GM23248 (cell line): ENCODE results near the gene SLC7A9. TPM values are rescaled to one million over a fixed set of nuclear protein-coding genes. Genes with fewer than 3 reads are reported as not detected.

ENCODE experiments used
- DNase-seq: peaks from one replicate; pipeline ENCODE4 v3.0.0-alpha.2; 2015
- H2AFZ ChIP-seq: fragments of 200-600 bp; sonication (generic); 2 replicates; pipeline ENCODE4 v1.6.1; 2016; ENCODE audit warnings: antibody characterized with exemption
- H3F3A ChIP-seq: fragments of 200-600 bp; sonication (generic); 2 replicates; pipeline ENCODE4 v1.6.1; 2016; ENCODE audit warnings: mild to moderate bottlenecking, antibody characterized with exemption, mixed run types; ENCODE audit not compliant: insufficient read depth
- H3K27ac ChIP-seq: fragments of 200-600 bp; sonication (generic); 2 replicates; pipeline ENCODE4 v1.5.1; 2016; ENCODE audit warnings: mild to moderate bottlenecking
- H3K27me3 ChIP-seq: fragments of 200-600 bp; sonication (generic); replicated peaks from 2 replicates; pipeline ENCODE4 v1.6.1; 2016; ENCODE audit warnings: mild to moderate bottlenecking; ENCODE audit not compliant: insufficient read depth
- H3K36me3 ChIP-seq: fragments of 200-600 bp; sonication (generic); 2 replicates; pipeline ENCODE4 v1.6.1; 2016; ENCODE audit warnings: low read depth, mild to moderate bottlenecking
- H3K4me1 ChIP-seq: fragments of 200-600 bp; sonication (generic); 2 replicates; pipeline ENCODE4 v1.6.1; 2016; ENCODE audit warnings: mild to moderate bottlenecking; ENCODE audit not compliant: insufficient read depth
- H3K4me2 ChIP-seq: fragments of 200-600 bp; sonication (generic); one replicate; pipeline ENCODE4 v1.6.1; 2016; ENCODE audit warnings: mild to moderate bottlenecking; ENCODE audit not compliant: unreplicated experiment
- H3K4me3 ChIP-seq: fragments of 200-600 bp; sonication (generic); 2 replicates; pipeline ENCODE4 v1.5.1; 2016; ENCODE audit warnings: mild to moderate bottlenecking
- H3K79me2 ChIP-seq: fragments of 200-600 bp; sonication (generic); 2 replicates; pipeline ENCODE4 v1.6.1; 2016; ENCODE audit warnings: mild to moderate bottlenecking; ENCODE audit not compliant: insufficient read depth
- H3K9ac ChIP-seq: fragments of 200-600 bp; sonication (generic); 2 replicates; pipeline ENCODE4 v1.6.1; 2016; ENCODE audit warnings: mild to moderate bottlenecking
- H3K9me2 ChIP-seq: fragments of 200-600 bp; sonication (generic); 2 replicates; pipeline ENCODE4 v1.6.1; 2016; ENCODE audit warnings: mixed run types, mild to moderate bottlenecking, moderate library complexity; ENCODE audit not compliant: insufficient read depth
- H3K9me3 ChIP-seq: fragments of 200-600 bp; sonication (generic); one replicate; pipeline ENCODE4 v1.6.1; 2017; ENCODE audit warnings: low read depth
- H4K20me1 ChIP-seq: fragments of 200-600 bp; sonication (generic); 2 replicates; pipeline ENCODE4 v1.6.0; 2016; ENCODE audit not compliant: insufficient read depth
- EZH2 ChIP-seq: fragments of 200-600 bp; sonication (generic); IDR thresholded peaks from 2 replicates; pipeline ENCODE4 v1.6.1; 2018; ENCODE audit warnings: antibody characterized with exemption, mild to moderate bottlenecking; ENCODE audit not compliant: insufficient read depth, poor library complexity, severe bottlenecking
- EZH2phosphoT487 ChIP-seq: fragments of 200-600 bp; sonication (generic); IDR thresholded peaks from 2 replicates; pipeline ENCODE4 v1.6.1; 2018; ENCODE audit warnings: antibody characterized with exemption, moderate library complexity, mild to moderate bottlenecking, low read depth; ENCODE audit not compliant: insufficient read depth
- WGBS, 2 experiments: methylation state at CpG; one replicate each; pipeline ENCODE4 v1.1.6; 2015 to 2017; ENCODE audit warnings: low lambda C conversion rate in 2 of 2, low coverage in 1 of 2; ENCODE audit errors: missing lambda C conversion rate in 2 of 2; 5-methylcytosine and 5-hydroxymethylcytosine counted together
- in situ Hi-C: fragments of 300-500 bp; cut with MboI; formaldehyde crosslinking; loops from 2 replicates; pipeline ENCODE4 v1.15.0; 2020
- polyA plus RNA-seq: library from polyadenylated mRNA; unstranded; fragments of >200 nt; fragmentation: Nextera tagmentation; extraction: Ambion mirVana; gene quantifications from 2 replicates; pipeline ENCODE4 v1.2.1, GENCODE V29; 2016
- total RNA-seq: library from RNA; depleted of rRNA; stranded (reverse); fragments of >200 nt; shearing (Covaris generic); gene quantifications from 2 replicates; pipeline ENCODE4 v1.2.3, GENCODE V29; 2014

Gene SLC7A9
- total and polyA plus RNA-seq, 2 experiments from 2014 or later: not detected

GRCh38 chr19:32909257-32909656, 39.7 kb upstream of the SLC7A9 start:
- no peaks in the 10 kb centered on the region for H3F3A ChIP-seq
- no peaks in the 10 kb centered on the region for H3K9me3 ChIP-seq
- no peaks in the 10 kb centered on the region for H3K4me1 ChIP-seq
- H3K36me3 ChIP-seq: peaks cover 18% of the 10 kb centered on the region
- no peaks in the 10 kb centered on the region for H3K79me2 ChIP-seq
- H3K9ac ChIP-seq: no peak overlapping the region
- TF ChIP-seq EZH2 (no peak), EZH2phosphoT487 (no peak)
- in situ Hi-C loops: no loop called here
- DNase-seq: no peak
- no peaks in the 10 kb centered on the region for H3K27me3 ChIP-seq
- H4K20me1 ChIP-seq: no peaks in the 10 kb centered on the region
- H3K9me2 ChIP-seq: no peaks in the 10 kb centered on the region
- no peak overlapping the region for H2AFZ ChIP-seq
- no peak overlapping the region for H3K4me2 ChIP-seq
- no peak overlapping the region for H3K4me3 ChIP-seq
- H3K27ac ChIP-seq: no peak overlapping the region

DNA sequence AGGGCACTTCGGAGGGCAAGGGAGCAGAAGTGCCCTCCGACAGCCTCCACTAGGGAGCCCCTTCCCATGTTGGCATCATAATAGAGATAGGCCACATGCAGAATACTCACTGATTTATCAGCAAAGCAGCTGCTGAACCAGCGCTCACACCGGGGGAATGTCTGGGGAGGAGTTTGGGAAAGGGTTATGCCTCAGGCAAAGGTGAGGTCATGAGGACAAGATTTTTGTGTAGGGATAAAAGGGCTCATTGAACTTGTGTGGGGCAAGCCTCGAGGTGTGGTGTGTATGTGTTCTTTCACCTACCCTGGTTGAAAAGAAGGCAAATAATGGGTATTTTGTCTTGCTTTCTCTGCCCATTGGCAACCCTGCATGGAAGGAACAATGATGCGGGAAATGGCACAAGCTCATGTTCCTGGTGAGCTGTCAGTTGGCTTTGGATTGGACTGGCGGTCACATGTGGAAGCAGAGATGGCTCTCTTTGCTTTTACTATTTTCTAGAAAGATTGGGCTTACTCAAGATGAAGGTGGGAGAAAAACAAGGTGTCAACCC, 39.1 kb upstream of the SLC7A9 start:
- Histone ChIP-seq H3K27me3 (no peaks in the 10 kb centered on the region), H3K9ac (no peak overlapping the region), H3F3A (no peaks in the 10 kb centered on the region), H3K4me3 (no peak overlapping the region), H3K4me2 (no peak overlapping the region), H3K9me2 (no peaks in the 10 kb centered on the region), H4K20me1 (no peaks in the 10 kb centered on the region), H3K27ac (no peak overlapping the region), H3K36me3 (peaks cover 18% of the 10 kb centered on the region), H3K4me1 (no peaks in the 10 kb centered on the region), H3K79me2 (no peaks in the 10 kb centered on the region), H2AFZ (no peak overlapping the region), H3K9me3 (no peaks in the 10 kb centered on the region)
- 97% methylated on average over 7 of the region's 7 CpGs for WGBS, 2 experiments
- TF ChIP-seq EZH2 (no peak), EZH2phosphoT487 (no peak)
- in situ Hi-C loops: no loop called here
- no peak for DNase-seq

DNA sequence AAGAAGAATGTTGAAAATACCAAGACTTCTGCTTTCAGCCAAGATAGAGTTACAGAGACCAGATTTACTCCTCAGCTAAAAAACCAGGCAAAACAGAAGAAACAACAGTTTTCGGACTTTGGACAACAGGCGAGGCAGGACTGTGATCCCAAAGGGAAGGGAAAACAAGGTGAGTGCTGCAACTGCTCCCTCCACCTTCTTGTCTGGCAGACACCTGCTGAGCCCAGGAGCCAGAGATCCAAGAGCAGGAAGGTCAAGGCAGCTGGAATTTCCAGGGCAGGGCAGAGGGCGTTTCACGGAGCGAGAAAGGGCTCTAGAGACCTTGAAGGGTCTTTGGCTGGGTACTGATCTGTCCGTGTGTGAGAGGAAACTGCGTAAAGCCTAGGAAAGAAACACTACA, 32.9 kb upstream of the SLC7A9 start:
- no peaks in the 10 kb centered on the region for H3K9me2 ChIP-seq
- TF ChIP-seq EZH2 (no peak), EZH2phosphoT487 (no peak)
- H3K9ac ChIP-seq: no peak overlapping the region
- no peaks in the 10 kb centered on the region for H3K4me1 ChIP-seq
- WGBS, 2 experiments: 91 to 94% methylated on average over 7 of the region's 7 CpGs
- no peak for DNase-seq
- H3K79me2 ChIP-seq: no peaks in the 10 kb centered on the region
- no peaks in the 10 kb centered on the region for H3F3A ChIP-seq
- H3K4me3 ChIP-seq: no peak overlapping the region
- no peaks in the 10 kb centered on the region for H4K20me1 ChIP-seq
- in situ Hi-C loops: no loop called here
- H3K27ac ChIP-seq: no peak overlapping the region
- no peak overlapping the region for H2AFZ ChIP-seq
- H3K9me3 ChIP-seq: no peaks in the 10 kb centered on the region
- no peak overlapping the region for H3K4me2 ChIP-seq
- no peaks in the 10 kb centered on the region for H3K27me3 ChIP-seq
- H3K36me3 ChIP-seq: peaks cover 22% of the 10 kb centered on the region

DNA sequence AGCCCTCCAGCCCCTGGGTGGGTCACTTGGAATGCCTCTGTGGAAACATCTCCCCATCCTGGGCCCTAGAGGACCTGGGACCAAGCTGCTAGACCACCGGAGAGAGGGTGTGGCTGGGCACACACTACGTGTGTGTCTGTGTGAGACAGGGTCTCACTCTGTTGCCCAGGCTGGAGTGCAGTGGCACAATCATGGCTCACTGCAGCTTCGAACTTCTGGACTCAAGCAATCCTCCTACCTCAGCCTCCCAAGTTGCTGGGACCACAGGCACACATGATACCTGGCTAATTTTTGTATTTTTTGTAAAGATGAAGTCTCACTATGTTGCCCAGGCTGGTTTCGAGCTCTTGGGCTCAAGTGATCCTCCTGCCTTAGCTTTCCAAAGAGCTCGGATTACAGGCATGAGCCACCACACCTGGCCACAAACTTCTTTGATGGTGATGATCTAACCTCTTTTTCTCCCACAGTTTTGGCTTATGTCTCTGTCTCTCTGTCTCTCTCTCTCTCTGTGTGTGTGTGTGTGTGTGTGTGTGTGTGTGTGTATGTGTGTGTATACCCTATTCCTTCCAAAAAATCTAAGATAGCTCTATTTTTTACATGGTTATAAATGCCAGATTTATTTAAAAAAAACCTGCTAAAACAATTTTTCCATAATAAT, 32.1 kb upstream of the SLC7A9 start:
- Histone ChIP-seq H3K9me2 (no peaks in the 10 kb centered on the region), H3K27ac (no peak overlapping the region), H4K20me1 (no peaks in the 10 kb centered on the region), H3K4me3 (no peak overlapping the region), H3F3A (no peaks in the 10 kb centered on the region), H3K36me3 (peaks cover 18% of the 10 kb centered on the region), H3K4me2 (no peak overlapping the region), H3K27me3 (no peaks in the 10 kb centered on the region), H2AFZ (no peak overlapping the region), H3K9me3 (no peaks in the 10 kb centered on the region), H3K9ac (no peak overlapping the region), H3K79me2 (no peaks in the 10 kb centered on the region), H3K4me1 (no peaks in the 10 kb centered on the region)
- in situ Hi-C loops: no loop called here
- WGBS, 2 experiments: 83 to 85% methylated on average over 5 of the region's 5 CpGs
- DNase-seq: no peak
- no peak for TF ChIP-seq EZH2
- no peak for TF ChIP-seq EZH2phosphoT487
